ENCODE measurements around the gene RUNX3.

DNA sequence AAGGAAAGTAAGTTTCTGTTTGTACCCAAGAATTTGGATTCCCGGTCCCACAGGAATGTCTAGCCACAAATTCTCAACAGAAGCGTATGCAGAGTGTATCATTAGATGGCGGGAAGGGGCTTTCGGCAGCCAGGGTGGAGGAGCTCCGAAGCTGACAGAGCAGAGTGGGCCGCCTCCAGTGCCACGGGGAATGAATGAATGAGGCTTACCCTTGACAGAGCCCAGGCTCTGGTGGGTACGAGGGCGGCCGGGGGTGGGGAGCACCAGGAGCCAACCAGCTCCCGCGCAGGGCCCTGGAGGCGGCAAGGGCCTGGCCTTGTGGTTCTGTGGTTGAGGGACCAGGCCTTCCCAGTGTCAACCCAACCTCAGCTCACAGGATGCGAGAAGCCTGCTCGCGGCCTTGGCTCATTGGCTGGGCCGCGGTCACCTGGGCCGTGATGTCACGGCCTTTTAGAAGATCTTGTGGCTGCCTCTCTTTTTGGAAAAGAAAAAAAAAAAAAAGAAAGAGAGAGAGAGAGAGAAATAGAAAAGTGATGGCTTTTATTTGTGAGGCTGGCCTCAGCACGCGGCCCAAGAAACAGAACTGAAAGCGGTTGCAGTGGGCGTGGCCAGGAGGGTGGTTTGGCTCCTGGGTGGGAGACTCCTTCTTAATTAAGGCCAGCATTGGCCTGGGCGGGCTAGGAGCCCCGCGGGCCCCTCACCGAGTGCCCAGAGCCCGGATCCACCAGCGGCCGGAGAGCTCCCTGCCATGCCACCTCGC is 34.9 kb upstream of the RUNX3 start:
- TF ChIP-seq, protein P1, sequence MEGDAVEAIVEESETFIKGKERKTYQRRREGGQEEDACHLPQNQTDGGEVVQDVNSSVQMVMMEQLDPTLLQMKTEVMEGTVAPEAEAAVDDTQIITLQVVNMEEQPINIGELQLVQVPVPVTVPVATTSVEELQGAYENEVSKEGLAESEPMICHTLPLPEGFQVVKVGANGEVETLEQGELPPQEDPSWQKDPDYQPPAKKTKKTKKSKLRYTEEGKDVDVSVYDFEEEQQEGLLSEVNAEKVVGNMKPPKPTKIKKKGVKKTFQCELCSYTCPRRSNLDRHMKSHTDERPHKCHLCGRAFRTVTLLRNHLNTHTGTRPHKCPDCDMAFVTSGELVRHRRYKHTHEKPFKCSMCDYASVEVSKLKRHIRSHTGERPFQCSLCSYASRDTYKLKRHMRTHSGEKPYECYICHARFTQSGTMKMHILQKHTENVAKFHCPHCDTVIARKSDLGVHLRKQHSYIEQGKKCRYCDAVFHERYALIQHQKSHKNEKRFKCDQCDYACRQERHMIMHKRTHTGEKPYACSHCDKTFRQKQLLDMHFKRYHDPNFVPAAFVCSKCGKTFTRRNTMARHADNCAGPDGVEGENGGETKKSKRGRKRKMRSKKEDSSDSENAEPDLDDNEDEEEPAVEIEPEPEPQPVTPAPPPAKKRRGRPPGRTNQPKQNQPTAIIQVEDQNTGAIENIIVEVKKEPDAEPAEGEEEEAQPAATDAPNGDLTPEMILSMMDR (IDR thresholded peaks at IDR 0.05), result no peak
- no peak for TF ChIP-seq POLR2A (IDR thresholded peaks at IDR 0.05)
